Neural progenitor cell (in vitro differentiated cells): ENCODE measurements around the gene AFF1. TPM values are rescaled to one million over a fixed set of nuclear protein-coding genes. Genes with fewer than 3 reads are reported as not detected.
A peak's percentile ranks its signal among the peaks of the same experiment; 100 is the strongest.
"Not testable (repeated sequence)": the region's sequence is repeated elsewhere in the genome, so short reads cannot be mapped to it uniquely, and the experiment has no call there.

ENCODE experiments used
- DNase-seq: peaks from one replicate; pipeline ENCODE4 v3.0.0-alpha.2; 2016; ENCODE audit warnings: low spot score
- H2AFZ ChIP-seq: fragments of 200-600 bp; sonication (generic); replicated peaks from 2 replicates; pipeline ENCODE4 v1.6.1; 2016; ENCODE audit warnings: antibody characterized with exemption
- H3F3A ChIP-seq: fragments of 200-600 bp; sonication (generic); 2 replicates; pipeline ENCODE4 v1.6.1; 2016; ENCODE audit warnings: antibody characterized with exemption, low read depth
- H3K27ac ChIP-seq: fragments of 200-600 bp; sonication (generic); 2 replicates; pipeline ENCODE4 v1.5.1; 2016; ENCODE audit warnings: mild to moderate bottlenecking
- H3K27me3 ChIP-seq: fragments of 200-600 bp; sonication (generic); 2 replicates; pipeline ENCODE4 v1.6.1; 2016; ENCODE audit warnings: mild to moderate bottlenecking, moderate library complexity
- H3K36me3 ChIP-seq: fragments of 200-600 bp; sonication (generic); 2 replicates; pipeline ENCODE4 v1.5.1; 2016
- H3K4me1 ChIP-seq: fragments of 200-600 bp; sonication (generic); 2 replicates; pipeline ENCODE4 v1.6.1; 2016; ENCODE audit warnings: mixed run types
- H3K4me2 ChIP-seq: fragments of 200-600 bp; sonication (generic); 2 replicates; pipeline ENCODE4 v1.6.1; 2016
- H3K4me3 ChIP-seq: fragments of 200-600 bp; sonication (generic); 2 replicates; pipeline ENCODE4 v1.5.1; 2016
- H3K79me2 ChIP-seq: fragments of 200-600 bp; sonication (generic); 2 replicates; pipeline ENCODE4 v1.6.1; 2016; ENCODE audit warnings: low read depth
- H3K9ac ChIP-seq: fragments of 200-600 bp; sonication (generic); 2 replicates; pipeline ENCODE4 v1.6.1; 2016
- H3K9me3 ChIP-seq: fragments of 200-600 bp; sonication (generic); 2 replicates; pipeline ENCODE4 v1.5.1; 2016; ENCODE audit warnings: low read depth
- H4K20me1 ChIP-seq: fragments of 200-600 bp; sonication (generic); 2 replicates; pipeline ENCODE4 v1.6.1; 2016; ENCODE audit warnings: low read depth
- H3K27ac Mint-ChIP-seq: 3 replicates; pipeline ENCODE4 v1.8.0; 2021; ENCODE audit warnings: mixed read lengths
- H3K27me3 Mint-ChIP-seq: 2 replicates; pipeline ENCODE4 v1.8.0; 2022; ENCODE audit warnings: low read depth, mild to moderate bottlenecking, inconsistent platforms, moderate library complexity, mixed read lengths; ENCODE audit not compliant: insufficient read depth
- H3K36me3 Mint-ChIP-seq: 3 replicates; pipeline ENCODE4 v1.8.0; 2021; ENCODE audit warnings: mixed read lengths
- H3K4me1 Mint-ChIP-seq: 3 replicates; pipeline ENCODE4 v1.8.0; 2021; ENCODE audit warnings: mixed read lengths
- H3K4me3 Mint-ChIP-seq: 3 replicates; pipeline ENCODE4 v1.8.0; 2021; ENCODE audit warnings: mild to moderate bottlenecking, moderate library complexity, mixed read lengths
- H3K9me3 Mint-ChIP-seq: 3 replicates; pipeline ENCODE4 v1.8.0; 2020; ENCODE audit warnings: mixed read lengths
- CTCF ChIP-seq: fragments of 200-600 bp; sonication (generic); IDR thresholded peaks from 2 replicates; pipeline ENCODE4 v1.5.1; 2017; ENCODE audit warnings: antibody characterized with exemption, mild to moderate bottlenecking
- EZH2 ChIP-seq: fragments of 200-600 bp; sonication (generic); IDR thresholded peaks from 2 replicates; pipeline ENCODE4 v1.6.1; 2017; ENCODE audit warnings: antibody characterized with exemption, mild to moderate bottlenecking, moderate library complexity
- EZH2phosphoT487 ChIP-seq: fragments of 200-600 bp; sonication (generic); IDR thresholded peaks from 2 replicates; pipeline ENCODE4 v1.6.1; 2017; ENCODE audit warnings: antibody characterized with exemption
- total RNA-seq: library from RNA; depleted of rRNA; stranded (reverse); fragments of >200 nt; gene quantifications from 2 replicates; pipeline ENCODE4 v1.2.3, GENCODE V29; 2015; ENCODE audit warnings: low replicate concordance

Gene AFF1
- total RNA-seq, 1 donor from 2014 or later, result 29.0 TPM

DNA sequence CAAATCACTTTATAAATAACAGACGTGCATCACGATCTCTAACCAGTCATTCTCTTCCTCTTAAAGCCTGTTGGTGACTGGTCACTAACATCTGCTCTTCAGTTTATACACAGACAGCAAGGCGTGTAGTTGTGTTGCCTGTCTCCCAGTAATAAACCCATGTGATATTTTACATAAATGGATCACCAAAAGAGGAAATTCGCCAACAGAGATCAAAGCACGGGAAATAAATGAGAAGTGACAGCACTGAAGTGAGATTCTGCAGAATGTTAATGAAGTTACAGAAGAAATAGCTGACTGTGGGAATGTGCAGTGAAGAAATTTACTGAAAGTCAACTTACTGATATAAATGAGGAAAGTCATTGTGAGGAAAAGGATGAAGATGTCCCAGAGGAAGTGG, 47.0 kb downstream of the AFF1 start:
- peak overlapping the region; percentile 53 for H3K27ac ChIP-seq
- Mint-ChIP-seq H3K4me1 (peaks cover 10% of the 10 kb centered on the region), H3K27me3 (peaks cover 2% of the 10 kb centered on the region), H3K9me3 (peaks cover 6% of the 10 kb centered on the region), H3K27ac (no peak overlapping the region), H3K36me3 (peaks cover 5% of the 10 kb centered on the region), H3K4me3 (no peak overlapping the region)
- no peak overlapping the region for H3K4me2 ChIP-seq
- H2AFZ ChIP-seq, result no peak overlapping the region
- H4K20me1 ChIP-seq, result no peaks in the 10 kb centered on the region
- H3K27me3 ChIP-seq, result no peaks in the 10 kb centered on the region
- H3K9ac ChIP-seq, result no peak overlapping the region
- H3K36me3 ChIP-seq, result no peaks in the 10 kb centered on the region
- no peak overlapping the region for H3K4me3 ChIP-seq
- TF ChIP-seq CTCF (no peak), EZH2 (no peak), EZH2phosphoT487 (no peak)
- no peak for DNase-seq
- H3K9me3 ChIP-seq, result no peaks in the 10 kb centered on the region
- H3K79me2 ChIP-seq, result peaks cover 13% of the 10 kb centered on the region
- no peaks in the 10 kb centered on the region for H3K4me1 ChIP-seq
- peaks cover 8% of the 10 kb centered on the region for H3F3A ChIP-seq

- not testable (repeated sequence) for H3K4me1 Mint-ChIP-seq, H3K27me3 ChIP-seq, H3K79me2 ChIP-seq, H3K4me1 ChIP-seq, H3K27ac Mint-ChIP-seq, H3K4me3 Mint-ChIP-seq, H3K36me3 ChIP-seq, H2AFZ ChIP-seq, H3K27me3 Mint-ChIP-seq, H3K9ac ChIP-seq, DNase-seq, H3K9me3 Mint-ChIP-seq, H3K4me2 ChIP-seq, H3K4me3 ChIP-seq, H3F3A ChIP-seq, H4K20me1 ChIP-seq, H3K27ac ChIP-seq, H3K9me3 ChIP-seq, H3K36me3 Mint-ChIP-seq
Observed at GRCh38 chr4:86985852-86986251, 51.0 kb downstream of the AFF1 start.

DNA sequence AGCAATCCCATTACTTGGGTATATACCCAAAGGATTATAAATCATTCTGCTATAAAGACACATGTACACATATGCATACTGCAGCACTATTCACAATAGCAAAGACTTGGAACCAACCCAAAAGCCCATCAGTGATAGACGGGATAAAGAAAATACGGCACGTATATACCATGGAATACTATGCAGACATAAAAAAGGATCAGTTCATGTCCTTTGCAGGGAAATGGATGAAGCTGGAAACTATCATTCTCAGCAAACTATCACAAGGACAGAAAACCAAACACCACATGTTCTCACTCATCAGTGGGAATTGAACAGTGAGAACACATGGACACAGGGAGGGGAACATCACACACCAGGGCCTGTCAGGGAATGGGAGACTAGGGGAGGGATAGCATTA, 54.8 kb downstream of the AFF1 start:
- not testable (repeated sequence) for H3K4me3 ChIP-seq, H3K36me3 ChIP-seq, H3K9me3 Mint-ChIP-seq, H3K4me2 ChIP-seq, H3K9me3 ChIP-seq, H3K4me1 ChIP-seq, H4K20me1 ChIP-seq, DNase-seq, H3K27me3 ChIP-seq, H3F3A ChIP-seq, H3K9ac ChIP-seq, H3K36me3 Mint-ChIP-seq, H3K27ac ChIP-seq, H3K27me3 Mint-ChIP-seq, H2AFZ ChIP-seq, H3K27ac Mint-ChIP-seq, H3K4me1 Mint-ChIP-seq
- peaks cover 12% of the 10 kb centered on the region for H3K79me2 ChIP-seq
- H3K4me3 Mint-ChIP-seq, result peak overlapping the region; percentile 53

- no peak for DNase-seq
- H3K27ac Mint-ChIP-seq, result no peak overlapping the region
- Histone ChIP-seq H3K4me1 (no peaks in the 10 kb centered on the region), H3K27me3 (no peaks in the 10 kb centered on the region), H3K9me3 (peaks cover 5% of the 10 kb centered on the region), H2AFZ (no peak overlapping the region), H3K9ac (no peak overlapping the region), H3K4me3 (no peak overlapping the region), H3K79me2 (peaks cover 12% of the 10 kb centered on the region), H3F3A (peaks cover 3% of the 10 kb centered on the region), H3K4me2 (no peak overlapping the region), H4K20me1 (no peaks in the 10 kb centered on the region), H3K36me3 (no peaks in the 10 kb centered on the region), H3K27ac (no peak overlapping the region)
- peaks cover 2% of the 10 kb centered on the region for H3K27me3 Mint-ChIP-seq
- peaks cover 4% of the 10 kb centered on the region for H3K36me3 Mint-ChIP-seq
- H3K9me3 Mint-ChIP-seq, result peaks cover 9% of the 10 kb centered on the region
- TF ChIP-seq CTCF, result no peak
- TF ChIP-seq EZH2phosphoT487, result no peak
- TF ChIP-seq EZH2, result no peak
- no peak overlapping the region for H3K4me3 Mint-ChIP-seq
- H3K4me1 Mint-ChIP-seq, result peaks cover 2% of the 10 kb centered on the region
Observed at GRCh38 chr4:86990510-86990909, 55.7 kb downstream of the AFF1 start.
